Right ventricle myocardium inferior (tissue), 1 donor: Measurements from ENCODE around the gene AKR1D1. TPM values are rescaled to one million over a fixed set of nuclear protein-coding genes. Genes with fewer than 3 reads are reported as not detected.

Experiments used
- ATAC-seq: fragments of 200-7000 bp; cut with Tn5 transposase; one replicate; pipeline ENCODE4 v1.9.1; 2020; ENCODE audit warnings: mild to moderate bottlenecking, moderate library complexity
- DNase-seq: peaks from one replicate; pipeline ENCODE4 v3.0.0; 2021; ENCODE audit errors: missing footprints
- intact Hi-C: fragments of 100-400 bp; cut with DNase I; formaldehyde crosslinking; loops from one replicate; pipeline ENCODE4 v1.11.0; 2022
- total RNA-seq: library from RNA; stranded (reverse); fragmentation: NEBNext Ultra II Directional; extraction: Animal tissue kit (Norgen Biotek cat#: 25700); gene quantifications from one replicate; pipeline ENCODE4 v1.2.1, GENCODE V29; 2021
- donor health status: DM: no; HTN: yes; CAD: no; lungs with severe emphysema.

The AKR1D1 gene
- total RNA-seq, 1 donor from 2014 or later = not detected

DNA sequence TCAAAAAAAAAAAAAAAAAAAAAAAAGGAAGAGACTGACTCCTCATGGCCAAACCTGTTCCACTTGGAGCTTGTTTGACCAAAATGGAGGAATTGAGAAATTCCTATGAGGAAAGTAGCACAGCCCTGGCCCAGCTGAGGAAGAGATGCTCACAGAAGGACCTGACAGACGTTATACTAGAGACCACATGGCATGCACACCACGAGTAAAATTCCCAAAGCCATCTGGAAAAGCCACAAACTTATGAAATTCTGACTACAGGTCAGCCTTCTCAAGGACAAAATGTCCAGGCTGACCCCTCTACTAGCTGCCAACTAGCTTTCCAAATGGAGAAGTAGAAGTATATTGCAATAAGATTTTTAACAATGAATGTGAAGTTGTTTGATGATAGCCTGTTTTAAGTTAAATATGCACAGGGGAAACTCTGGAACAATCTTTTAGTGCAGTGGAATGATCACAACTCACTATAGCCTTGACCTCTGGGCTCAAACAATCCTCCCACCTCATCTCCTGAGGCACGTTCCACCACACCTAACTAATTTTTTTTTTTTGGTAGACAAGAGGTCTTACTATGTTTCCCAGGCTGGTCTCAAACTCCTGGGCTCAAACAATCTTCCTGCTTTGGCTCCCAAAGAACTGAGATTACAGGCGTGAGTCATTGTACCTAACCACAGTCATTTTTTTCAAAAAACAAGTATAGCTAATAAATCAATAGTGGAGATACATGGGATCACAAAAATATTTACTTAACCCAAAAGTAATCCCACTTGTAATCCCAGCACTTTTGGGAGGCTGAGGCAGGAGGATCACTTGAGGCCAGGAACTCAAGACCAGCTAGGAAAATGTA is 75.7 kb downstream of the AKR1D1 start:
- intact Hi-C loops = no loop called here
- ATAC-seq = no peak
- DNase-seq = no peak

- intact Hi-C loops = no loop called here
- ATAC-seq = no peak
- no peak for DNase-seq
Measured at GRCh38 chr7:138154661-138155060, 78.4 kb downstream of the AKR1D1 start.

DNA sequence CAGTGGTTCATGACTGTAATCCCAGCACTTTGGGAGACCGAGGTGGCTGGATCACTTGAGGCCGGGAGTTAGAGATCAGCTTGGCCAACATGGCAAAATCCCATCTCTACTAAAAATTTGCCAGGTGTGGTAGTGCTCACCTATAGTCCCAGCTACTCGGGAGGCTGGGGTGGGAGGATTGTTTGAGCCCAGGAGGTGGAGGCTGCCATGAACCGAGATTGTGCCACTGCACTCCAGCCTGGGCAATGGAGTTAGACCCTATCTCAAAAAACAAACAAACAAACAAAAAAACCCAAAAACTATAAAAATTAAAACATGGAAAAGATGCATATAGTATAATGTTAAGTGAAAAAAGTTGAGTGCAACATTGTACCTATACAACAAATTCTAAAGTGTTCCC is 81.4 kb downstream of the AKR1D1 start:
- no peak for ATAC-seq
- intact Hi-C loops = no loop called here
- no peak for DNase-seq

DNA sequence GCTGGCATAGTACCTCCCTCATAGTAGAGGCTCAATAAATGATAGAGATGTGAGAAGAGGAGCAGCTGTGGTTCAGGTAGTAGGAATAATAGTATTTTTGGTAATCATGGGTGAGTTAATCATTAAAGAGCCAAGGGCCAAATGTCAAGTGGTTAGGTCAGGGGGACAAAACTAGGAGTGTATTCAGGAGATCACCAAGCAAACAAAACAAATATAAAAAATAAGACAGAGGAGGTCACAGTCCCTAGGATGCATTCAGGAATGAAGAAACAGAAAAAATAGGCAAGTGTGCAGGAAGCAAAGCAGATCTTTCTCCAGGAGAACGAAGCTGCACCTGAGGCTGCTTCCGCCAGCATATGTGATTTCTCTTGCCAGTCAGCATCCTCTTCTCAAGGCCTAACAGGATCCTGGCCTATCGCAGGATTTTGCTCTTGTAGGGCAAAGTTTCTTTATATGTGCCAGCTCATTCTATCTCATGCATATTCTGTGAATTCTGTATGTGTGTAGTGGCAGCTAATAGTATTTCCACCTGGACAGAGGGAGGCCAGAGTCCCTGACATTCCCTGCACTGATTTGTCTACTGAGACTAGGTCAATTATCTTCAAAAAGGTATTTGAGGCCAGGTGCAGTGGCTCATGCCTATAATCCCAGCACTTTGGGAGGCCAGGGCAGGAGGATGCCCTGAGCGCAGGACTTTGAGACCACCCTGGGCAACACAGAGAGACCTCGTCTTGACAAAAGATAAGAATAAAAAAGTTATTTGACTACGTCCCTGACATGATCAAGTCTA is 82.7 kb downstream of the AKR1D1 start:
- no peak for DNase-seq
- intact Hi-C loops = no loop called here
- ATAC-seq = no peak

DNA sequence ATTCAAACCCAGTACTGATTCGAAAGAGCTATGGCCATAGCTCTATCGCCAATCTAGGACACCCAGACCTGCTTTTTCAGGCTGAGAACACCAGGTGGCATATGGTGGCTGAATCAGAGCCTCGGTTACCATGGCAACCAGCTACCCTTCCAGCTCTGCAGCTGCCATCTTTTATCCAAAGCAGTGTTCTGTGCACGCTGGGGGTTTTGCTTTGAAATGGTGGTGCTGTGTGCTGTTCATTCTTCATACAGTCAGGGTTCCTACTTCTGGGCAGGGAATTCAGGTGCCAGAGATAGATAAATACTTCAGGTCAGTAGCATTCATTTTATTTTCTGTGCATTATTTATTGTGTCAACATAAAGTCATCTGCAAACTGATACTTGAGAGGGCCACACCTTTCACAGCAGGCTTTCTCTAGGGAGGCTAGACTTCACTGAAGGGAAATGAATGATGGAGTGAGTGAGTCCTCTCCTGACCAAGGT is 85.4 kb downstream of the AKR1D1 start:
- intact Hi-C loops = loop anchor here (1.0 kb wide), 1 partner anchor 577 kb away; no protein-coding TSS in a partner anchor
- no peak for ATAC-seq
- no peak for DNase-seq

DNA sequence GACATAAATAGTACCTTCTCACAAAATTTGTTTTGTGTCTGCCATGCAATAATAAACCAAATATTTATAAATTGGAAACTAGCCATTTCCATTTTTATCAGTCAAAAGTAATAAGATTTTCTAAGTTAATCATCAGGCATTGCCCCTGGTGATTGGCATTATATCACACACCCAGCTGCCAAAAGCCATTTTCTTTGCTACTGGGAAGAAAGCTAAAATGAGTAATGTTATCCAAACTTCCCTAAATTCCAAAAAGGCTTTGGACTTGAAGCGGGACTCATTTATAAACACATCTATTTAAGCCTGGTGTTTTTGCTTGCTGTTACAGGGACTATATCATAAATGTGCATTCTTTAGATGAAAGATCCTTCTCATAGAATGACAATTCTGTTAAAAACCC is 86.0 kb downstream of the AKR1D1 start:
- ATAC-seq (no peak), DNase-seq (no peak)
- intact Hi-C loops = no loop called here

- DNase-seq = no peak
- ATAC-seq = no peak
- intact Hi-C loops = no loop called here
Measured at GRCh38 chr7:138163800-138164199, 87.5 kb downstream of the AKR1D1 start.

- intact Hi-C loops = no loop called here
- DNase-seq (no peak), ATAC-seq (no peak)
Measured at GRCh38 chr7:138164804-138165203, 88.5 kb downstream of the AKR1D1 start.

- intact Hi-C loops = no loop called here
- DNase-seq = no peak
Measured at GRCh38 chr7:138166681-138167080, 90.4 kb downstream of the AKR1D1 start.

GRCh38 chr7:138167222-138167621 is 91.0 kb downstream of the AKR1D1 start:
- DNase-seq = no peak
- no peak for ATAC-seq
- intact Hi-C loops = no loop called here

More at GRCh38 chr7:138166681-138167080, 90.4 kb downstream of the AKR1D1 start:
- ATAC-seq = no peak

GRCh38 chr7:138167869-138168296 is 91.6 kb downstream of the AKR1D1 start:
- DNase-seq (no peak), ATAC-seq (no peak)
- intact Hi-C loops = no loop called here

Other genes with a start within 250 kb of the AKR1D1 start
- 1.4 TPM for gene DGKI, start 229.5 kb upstream of the AKR1D1 start, total RNA-seq
- gene CREB3L2, start 74.4 kb upstream of the AKR1D1 start, total RNA-seq = 19.3 TPM